HG02884 (cell line): Measurements from ENCODE around the gene SLC16A1.
"Not testable (repeated sequence)": the region's sequence is repeated elsewhere in the genome, so short reads cannot be mapped to it uniquely, and the experiment has no call there.

Experiments used
- ATAC-seq: cut with Tn5 transposase; IDR thresholded peaks from one replicate; pipeline ENCODE4 v1.9.1; 2021; ENCODE audit warnings: mild to moderate bottlenecking, moderate library complexity; ENCODE audit not compliant: unreplicated experiment

Gene SLC16A1

DNA sequence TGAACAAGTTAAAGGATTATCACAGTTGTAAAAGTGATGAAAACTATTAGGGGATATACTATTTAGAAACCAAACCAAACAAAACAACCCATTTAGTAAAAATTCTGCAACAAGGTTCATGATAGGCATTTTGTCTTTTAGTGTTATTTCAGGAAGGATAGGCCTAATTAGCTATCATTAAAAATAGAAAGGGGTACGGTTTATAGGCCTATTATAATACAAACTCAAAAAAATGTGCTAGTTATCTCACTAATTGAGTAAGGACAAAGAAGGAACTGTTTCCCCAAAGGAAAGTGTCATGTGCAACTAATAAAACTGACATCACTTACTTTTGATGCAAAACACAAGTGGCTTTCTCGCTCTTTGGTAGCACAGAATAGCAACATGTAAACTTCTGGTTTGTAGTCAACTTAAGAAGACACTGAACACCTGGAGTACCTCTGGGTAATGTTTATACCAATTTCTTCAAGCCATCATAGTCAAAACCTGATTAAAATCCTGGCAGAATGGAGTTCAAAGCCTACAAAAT is 28.5 kb downstream of the SLC16A1 start:
- no peak for ATAC-seq

DNA sequence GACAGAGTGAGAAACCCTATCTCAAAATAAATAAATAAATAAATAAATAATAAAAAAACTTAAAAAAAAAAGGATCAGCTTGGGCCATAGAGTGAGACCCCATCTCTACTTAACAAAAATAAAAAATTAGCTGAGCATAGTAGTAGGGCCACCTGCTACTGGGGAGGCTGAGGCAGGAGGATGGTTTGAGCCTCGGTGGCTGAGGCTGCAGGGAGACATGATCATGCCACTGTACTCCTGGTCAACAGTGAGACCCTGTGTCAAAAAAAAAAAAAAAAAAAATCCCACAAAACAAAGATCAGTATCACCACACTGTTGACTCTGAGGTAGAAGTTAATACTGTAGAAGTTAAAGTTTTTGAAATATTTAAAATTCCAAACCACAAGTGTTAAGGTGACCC is 29.1 kb downstream of the SLC16A1 start:
- no peak for ATAC-seq

DNA sequence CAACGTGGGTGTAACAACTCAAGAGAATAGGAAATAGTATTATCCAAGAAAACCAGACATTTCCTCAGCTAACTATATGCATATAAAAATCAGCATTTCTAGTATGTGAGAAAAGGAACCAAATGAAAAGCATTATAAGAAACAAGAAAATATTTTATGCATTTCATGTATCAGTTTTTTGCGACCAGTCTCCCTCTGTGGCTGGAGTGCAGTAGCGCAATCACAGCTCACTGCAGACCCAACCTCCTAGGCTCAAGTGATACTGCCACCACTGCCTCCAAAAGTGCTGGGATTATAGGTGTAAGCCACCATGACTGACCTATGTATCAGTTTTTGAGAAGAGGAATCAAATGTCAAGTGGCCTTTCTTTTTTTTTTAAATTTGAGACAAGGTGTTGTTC is 31.0 kb downstream of the SLC16A1 start:
- ATAC-seq: no peak

DNA sequence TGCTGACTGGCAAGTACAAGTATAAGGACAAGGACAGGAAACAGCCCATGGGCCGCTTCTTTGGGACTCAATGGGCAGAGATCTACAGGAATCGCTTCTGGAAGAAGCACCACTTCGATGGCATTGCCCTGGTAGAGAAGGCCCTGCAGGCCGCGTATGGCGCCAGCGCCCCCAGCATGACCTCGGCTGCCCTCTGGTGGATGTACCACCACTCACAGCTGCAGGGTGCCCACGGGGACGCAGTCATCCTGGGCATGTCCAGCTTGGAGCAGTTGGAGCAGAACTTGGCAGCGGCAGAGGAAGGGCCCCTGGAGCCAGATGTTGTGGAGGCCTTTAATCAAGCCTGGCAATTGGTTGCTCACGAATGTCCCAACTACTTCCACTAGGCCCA is 32.0 kb downstream of the SLC16A1 start:
- no peak for ATAC-seq

DNA sequence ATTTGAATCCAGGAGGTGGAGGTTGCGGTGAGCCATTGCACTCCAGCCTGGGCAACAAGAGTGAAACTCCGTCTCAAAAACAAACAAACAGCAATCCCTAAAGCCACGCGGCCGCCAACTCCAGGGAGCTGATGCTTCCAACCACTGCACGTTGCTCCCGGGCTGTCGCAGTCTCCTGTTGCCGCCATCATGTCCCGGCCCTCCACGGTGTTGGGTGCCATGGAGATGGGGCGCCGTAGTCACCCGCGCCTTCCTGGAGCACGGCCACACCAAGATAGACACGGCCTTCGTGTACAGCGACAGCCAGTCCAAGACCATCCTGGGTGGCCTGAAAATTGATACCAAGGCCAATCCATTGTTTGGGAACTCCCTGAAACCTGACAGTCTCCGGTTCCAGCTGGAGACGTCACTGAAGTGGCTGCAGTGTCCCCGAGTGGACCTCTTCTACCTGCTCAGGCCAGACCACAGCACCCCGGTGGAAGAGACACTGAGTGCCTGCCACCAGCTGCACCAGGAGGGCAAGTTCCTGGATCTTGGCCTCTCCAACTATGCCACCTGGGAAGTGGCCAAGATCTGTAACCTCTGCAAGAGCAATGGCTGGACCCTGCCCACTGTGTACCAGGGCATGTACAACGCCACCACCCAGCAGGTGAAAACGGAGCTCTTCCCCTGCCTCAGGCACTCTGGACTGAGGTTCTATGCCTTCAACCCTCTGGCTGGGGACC is 32.6 kb downstream of the SLC16A1 start:
- no peak for ATAC-seq

DNA sequence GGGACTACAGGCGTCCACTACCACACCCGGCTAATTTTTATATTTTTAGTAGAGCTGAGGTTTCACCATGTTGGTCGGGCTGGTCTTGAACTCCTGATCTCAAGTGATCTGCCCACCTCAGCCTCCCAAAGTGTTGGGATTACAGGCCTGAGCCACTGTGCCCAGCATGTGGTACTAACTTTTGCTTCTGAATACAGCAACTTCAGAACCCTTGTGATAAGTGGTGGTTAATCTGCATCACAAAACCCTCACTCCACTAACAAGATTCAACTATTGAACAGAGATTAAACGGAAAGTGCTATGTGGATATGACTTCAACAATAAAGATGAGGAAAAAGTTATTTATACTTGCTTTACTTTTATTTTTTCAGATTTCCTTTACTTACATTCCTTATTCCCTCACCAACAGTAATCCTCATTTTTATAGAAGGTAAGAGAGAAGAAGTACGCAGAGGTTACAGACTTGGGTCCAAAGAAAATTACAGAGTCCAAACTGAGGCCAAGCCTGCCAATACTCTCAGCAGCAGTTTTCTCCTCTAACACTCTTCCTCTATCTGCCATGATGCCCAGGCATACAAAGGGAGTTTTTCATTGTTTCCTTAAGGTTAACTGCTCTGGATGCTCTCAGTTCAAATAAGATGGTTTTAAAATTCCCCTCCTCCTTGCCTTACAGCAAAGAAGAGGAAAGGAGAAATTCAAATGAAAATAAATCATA is 44.3 kb downstream of the SLC16A1 start:
- no peak for ATAC-seq

DNA sequence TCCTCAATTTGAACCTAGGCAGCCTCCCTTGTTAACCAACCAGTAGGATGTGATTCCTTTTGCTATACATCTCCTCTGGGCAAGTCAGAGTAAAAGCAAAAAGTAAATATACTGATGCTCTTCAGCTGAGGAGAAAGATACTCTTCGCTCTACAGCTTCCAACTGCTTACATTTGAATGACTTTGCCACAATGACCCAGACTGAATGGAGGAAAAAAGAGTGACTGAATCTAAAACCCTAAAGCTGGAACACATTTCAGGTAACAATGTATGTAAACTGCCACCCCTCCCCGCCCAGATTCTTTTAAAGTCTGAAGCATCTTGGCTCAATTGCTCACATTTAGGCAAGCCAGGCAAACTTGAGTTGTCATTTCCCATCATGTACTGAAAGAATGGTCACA is 46.1 kb downstream of the SLC16A1 start:
- no peak for ATAC-seq

DNA sequence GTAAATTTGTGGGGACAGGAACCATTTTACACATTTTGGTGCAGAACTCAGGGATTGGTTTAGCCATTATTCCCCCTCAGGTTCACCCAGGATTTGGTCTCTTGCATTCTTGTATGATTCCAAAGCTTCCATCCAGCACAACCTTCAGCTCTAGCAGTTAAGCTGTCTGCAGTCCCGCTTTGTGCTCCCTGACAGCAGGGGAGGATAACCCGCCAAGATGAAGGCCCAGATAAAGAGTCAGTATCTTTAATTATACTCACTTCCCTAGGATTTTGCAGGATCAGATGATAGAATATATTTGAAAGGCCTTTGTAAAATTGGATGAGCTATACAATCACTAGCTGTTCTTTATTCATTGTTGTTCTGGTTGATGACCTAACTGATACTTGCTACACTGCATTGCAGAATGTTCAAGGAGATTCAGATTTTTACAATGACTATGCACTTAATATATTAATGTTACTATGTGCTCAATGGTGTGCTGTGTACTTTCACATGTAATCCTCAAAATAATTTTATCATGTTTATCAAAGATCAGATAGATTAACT is 49.8 kb downstream of the SLC16A1 start:
- ATAC-seq: no peak

- no peak for ATAC-seq
These were observed 50.4 kb downstream of the SLC16A1 start for GRCh38 chr1:112905395-112906149.

GRCh38 chr1:112904831-112905261 is 51.1 kb downstream of the SLC16A1 start:
- ATAC-seq: no peak

DNA sequence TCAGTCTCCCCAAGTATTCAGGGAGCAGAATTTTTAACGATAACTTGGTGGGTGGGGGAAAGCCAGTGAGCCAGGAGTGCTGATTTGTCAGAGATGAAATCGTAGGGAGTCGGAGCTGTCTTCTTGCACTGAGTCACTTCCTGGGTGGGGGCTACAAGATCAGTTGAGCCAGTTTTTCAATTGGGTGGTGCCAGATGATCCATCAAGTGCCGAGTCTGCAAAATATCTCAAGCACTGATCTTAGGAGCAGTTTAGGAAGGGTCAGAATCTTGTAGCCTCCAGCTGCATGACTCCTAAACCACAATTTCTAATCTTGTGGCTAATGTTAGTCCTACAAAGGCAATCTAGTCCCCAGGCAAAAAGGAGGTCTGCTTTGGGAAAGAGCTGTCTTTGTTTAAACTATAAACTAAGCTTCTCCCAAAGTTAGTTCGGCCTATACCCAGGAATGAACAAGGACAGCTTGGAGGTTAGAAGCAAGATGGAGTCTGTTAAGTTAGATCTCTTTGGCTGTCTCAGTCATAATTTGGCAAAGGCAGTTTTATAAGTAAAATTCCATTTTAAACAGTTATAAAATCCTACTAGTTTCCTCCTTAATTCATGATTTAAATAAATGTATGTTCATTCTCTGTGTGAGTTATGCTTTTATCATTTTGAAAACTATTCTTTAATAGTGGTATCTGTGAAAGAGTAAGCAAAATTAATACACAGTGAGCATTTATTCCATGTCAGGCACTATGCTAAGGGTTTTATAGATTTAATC is 51.7 kb downstream of the SLC16A1 start:
- no peak for ATAC-seq

DNA sequence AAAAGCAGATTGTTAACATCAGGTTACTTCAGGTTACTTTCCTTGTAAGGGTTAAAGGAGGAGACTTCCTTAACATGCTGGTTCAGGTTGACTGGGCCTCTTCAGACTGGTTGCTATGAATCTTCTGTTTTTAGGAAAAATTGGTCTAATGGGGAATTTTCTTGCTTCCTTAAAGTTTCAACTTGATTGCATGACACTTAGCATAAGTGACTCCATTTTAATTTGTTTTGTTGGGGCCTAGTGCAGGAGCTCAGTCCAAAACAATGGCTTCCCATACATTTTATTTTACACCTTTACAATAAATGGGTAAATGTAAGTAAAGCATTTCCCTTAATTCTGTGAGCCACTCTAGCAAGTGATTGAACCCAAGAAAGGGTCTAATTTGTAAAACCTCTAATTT is 53.8 kb downstream of the SLC16A1 start:
- ATAC-seq: no peak

DNA sequence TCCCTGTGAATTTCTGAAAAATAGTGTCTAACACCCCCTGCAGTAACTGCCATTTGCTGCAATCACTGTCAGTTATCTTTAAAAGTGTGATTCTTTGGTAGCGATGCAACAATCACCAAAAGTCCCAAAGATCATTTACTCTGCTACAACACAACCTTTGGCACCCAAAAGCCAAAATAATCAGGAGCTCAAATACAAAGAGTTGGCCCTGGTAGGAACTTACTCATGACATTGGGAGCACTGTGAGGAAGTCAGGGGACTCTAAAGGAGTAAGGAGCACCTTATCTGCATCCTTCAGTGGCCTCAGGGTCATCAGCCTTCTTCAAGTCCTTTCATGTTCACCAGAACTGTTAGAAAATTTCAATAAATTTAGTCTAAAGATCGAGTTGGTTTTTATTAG is 54.6 kb downstream of the SLC16A1 start:
- no peak for ATAC-seq

DNA sequence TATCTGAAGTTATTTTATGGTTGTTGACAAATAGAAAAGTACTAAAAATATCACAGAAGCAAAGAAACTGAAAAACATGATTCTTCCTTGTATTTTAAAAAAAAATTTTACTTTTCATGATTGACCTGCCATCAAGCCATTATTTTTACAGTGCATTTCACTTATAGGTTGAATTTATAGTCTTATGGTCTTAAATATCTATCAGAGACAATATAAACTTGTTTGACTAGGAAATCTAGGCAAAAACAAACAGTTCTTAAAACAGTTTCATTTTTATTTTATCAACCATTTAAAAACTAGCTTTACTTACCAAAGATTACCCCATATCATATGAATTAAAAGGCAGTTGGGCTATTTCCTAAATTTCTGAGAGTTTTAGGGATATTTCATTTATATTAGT is 59.2 kb downstream of the SLC16A1 start:
- no peak for ATAC-seq

GRCh38 chr1:112894561-112895011 is 61.4 kb downstream of the SLC16A1 start:
- no peak for ATAC-seq

DNA sequence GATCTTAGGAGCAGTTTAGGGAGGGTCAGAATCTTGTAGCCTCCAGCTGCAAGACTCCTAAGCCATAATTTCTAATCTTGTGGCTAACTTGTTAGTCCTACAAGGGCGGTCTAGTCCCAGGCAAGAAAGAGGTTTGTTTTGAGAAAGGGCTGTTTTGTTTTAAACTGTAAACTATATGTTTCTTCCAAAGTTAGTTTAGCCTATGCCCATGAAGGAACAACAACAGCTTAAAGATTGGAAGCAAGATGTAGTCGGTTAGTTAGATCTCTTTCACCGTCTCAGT is 62.0 kb downstream of the SLC16A1 start:
- no peak for ATAC-seq

- ATAC-seq: no peak
These were observed 62.5 kb downstream of the SLC16A1 start for GRCh38 chr1:112893288-112894009.

GRCh38 chr1:112889906-112890305 is 66.1 kb downstream of the SLC16A1 start:
- not testable (repeated sequence) for ATAC-seq

DNA sequence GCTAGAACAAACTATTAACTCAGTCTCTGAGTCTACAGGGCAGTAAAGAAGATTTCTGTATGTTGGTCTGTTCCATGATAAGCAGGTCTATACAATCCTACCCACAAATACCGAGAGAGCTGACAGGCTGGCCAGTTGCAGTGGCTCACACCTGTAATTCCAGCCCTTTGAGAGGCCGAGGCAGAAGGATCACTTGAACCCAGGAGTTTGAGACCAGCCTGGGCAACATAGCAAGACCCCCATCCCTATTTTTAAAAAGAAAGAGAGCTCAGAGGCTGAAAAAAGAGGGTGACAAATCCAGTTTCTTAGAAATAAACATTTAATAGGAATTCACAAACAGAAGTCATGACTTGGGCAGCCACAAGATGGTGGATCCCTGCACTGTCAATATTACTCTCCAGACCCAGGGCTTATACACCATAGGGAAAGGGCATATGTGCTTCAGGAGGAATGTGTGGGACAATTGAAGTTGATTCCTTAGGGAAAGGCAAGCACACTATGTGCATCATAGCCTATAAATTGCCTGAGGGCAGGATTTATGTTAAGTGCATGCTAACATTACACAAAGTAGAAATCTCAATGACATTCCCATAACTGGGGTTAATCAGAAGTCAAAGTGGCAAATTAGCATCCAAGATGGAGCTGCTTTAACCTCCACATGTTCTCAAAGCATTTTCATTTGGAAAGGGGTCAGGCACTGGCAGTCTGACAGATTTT is 66.8 kb downstream of the SLC16A1 start:
- ATAC-seq: no peak
